ENCODE data around the gene COL20A1. TPM values are rescaled to one million over a fixed set of nuclear protein-coding genes. Genes with fewer than 3 reads are reported as not detected.

Gene COL20A1
- total and polyA plus RNA-seq, 10 donors = 0.12 to 2.1 (median 0.60) TPM; not detected in 2

GRCh38 chr20:63347950-63348827 is 55.2 kb downstream of the COL20A1 start:
- no peak overlapping the region for H3K4me3 ChIP-seq
- intact Hi-C loops (cut with DNase I; ENCODE audit: low total_unique reads) = no loop called here
- peaks cover 11 to 39% (median 25%) of the 10 kb centered on the region in 6 donors for H3K4me1 ChIP-seq
- no peak for DNase-seq
- no peak for TF ChIP-seq POLR2AphosphoS5 (IDR thresholded peaks at IDR 0.05)
- no peak for TF ChIP-seq POLR2A (IDR thresholded peaks at IDR 0.05)
- TF ChIP-seq CTCF (IDR thresholded peaks at IDR 0.05 in 8 of 11, conservative IDR thresholded peaks at IDR 0.05 in 3 of 11) = no peak
- WGBS, 5 donors = 84 to 92% (median 87%) methylated on average over 30 to 46 of the region's 46 CpGs
- H3K36me3 ChIP-seq = no peaks in the 10 kb centered on the region
- peaks cover 0 to 4% (median 0%) of the 10 kb centered on the region in 8 donors for H3K9me3 ChIP-seq
- H3K27me3 ChIP-seq (replicated peaks in 1 of 7) = peaks cover 0 to 46% (median 0%) of the 10 kb centered on the region in 7 donors
- H3K27ac ChIP-seq = no peak overlapping the region

- no peak for TF ChIP-seq POLR2A (IDR thresholded peaks at IDR 0.05)
- no peak for TF ChIP-seq POLR2AphosphoS5 (IDR thresholded peaks at IDR 0.05)
- no peak for TF ChIP-seq CTCF (IDR thresholded peaks at IDR 0.05 in 8 of 11, conservative IDR thresholded peaks at IDR 0.05 in 3 of 11)
- WGBS, 5 donors = 85 to 91% (median 89%) methylated on average over 12 to 29 of the region's 29 CpGs
- peaks cover 0 to 38% (median 0%) of the 10 kb centered on the region in 7 donors for H3K27me3 ChIP-seq (replicated peaks in 1 of 7)
These were observed 56.0 kb downstream of the COL20A1 start for GRCh38 chr20:63348828-63349515.

DNA sequence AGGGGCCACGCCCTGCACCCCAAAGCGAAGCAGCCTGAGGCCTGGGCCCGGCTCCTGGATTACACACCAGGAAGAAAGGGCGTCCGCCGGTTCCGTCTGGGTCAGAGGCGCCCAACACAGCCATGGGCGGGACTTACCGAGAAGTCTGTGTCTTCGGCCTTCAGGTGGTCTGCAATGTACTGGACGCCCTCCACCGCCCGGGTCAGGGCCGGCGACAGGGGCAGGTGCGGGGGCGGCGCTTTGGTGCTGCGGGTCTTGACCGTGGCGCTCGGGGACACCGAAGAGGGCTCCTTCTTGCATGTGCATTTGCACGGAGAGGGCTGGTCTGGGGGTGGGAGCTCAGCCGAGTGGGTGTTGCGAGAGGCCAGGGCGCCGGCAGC is 56.5 kb downstream of the COL20A1 start:
- intact Hi-C loops (cut with DNase I; ENCODE audit: low total_unique reads) = no loop called here
- 86 to 95% (median 92%) methylated on average over 14 to 29 of the region's 29 CpGs for WGBS, 5 donors
- H3K4me1 ChIP-seq = peaks cover 11 to 32% (median 20%) of the 10 kb centered on the region in 6 donors
- no peak for DNase-seq
- no peak overlapping the region for H3K4me3 ChIP-seq
- H3K36me3 ChIP-seq = no peaks in the 10 kb centered on the region
- TF ChIP-seq POLR2AphosphoS5 (IDR thresholded peaks at IDR 0.05) = no peak
- no peak for TF ChIP-seq CTCF (IDR thresholded peaks at IDR 0.05 in 8 of 11, conservative IDR thresholded peaks at IDR 0.05 in 3 of 11)
- TF ChIP-seq POLR2A (IDR thresholded peaks at IDR 0.05) = no peak
- H3K27me3 ChIP-seq (replicated peaks in 1 of 7) = peaks cover 0 to 37% (median 0%) of the 10 kb centered on the region in 7 donors
- H3K27ac ChIP-seq = no peak overlapping the region
- H3K9me3 ChIP-seq = peaks cover 0 to 4% (median 0%) of the 10 kb centered on the region in 8 donors

More at GRCh38 chr20:63348828-63349515, 56.0 kb downstream of the COL20A1 start:
- Histone ChIP-seq H3K4me3 (no peak overlapping the region), H3K27ac (no peak overlapping the region), H3K36me3 (no peaks in the 10 kb centered on the region), H3K9me3 (peaks cover 0 to 4% (median 0%) of the 10 kb centered on the region in 8 donors), H3K4me1 (peaks cover 11 to 34% (median 22%) of the 10 kb centered on the region in 6 donors)
- intact Hi-C loops (cut with DNase I; ENCODE audit: low total_unique reads) = no loop called here
- no peak for DNase-seq

DNA sequence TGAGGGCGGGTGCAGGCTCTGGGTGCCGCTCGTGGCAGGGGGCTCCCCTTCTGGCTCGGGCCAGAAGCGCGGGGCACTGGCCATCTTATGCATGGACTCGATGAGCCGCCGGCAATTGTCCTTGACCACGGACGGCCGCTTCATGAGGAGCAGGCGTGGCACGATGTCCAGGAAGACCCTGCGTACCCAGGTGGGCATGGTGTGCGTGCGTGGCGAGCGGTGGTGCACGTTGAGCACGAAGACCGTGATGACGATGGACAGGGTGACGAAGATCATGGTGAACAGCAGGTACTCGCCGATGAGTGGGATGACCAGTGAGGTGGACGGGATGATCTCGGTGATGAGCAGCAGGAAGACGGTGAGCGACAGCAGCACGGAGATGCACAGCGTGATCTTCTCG is 57.2 kb downstream of the COL20A1 start:
- H3K9me3 ChIP-seq = peaks cover 0 to 4% (median 0%) of the 10 kb centered on the region in 8 donors
- H3K27ac ChIP-seq = no peak overlapping the region
- H3K27me3 ChIP-seq (replicated peaks in 1 of 7) = peaks cover 0 to 37% (median 0%) of the 10 kb centered on the region in 7 donors
- H3K4me1 ChIP-seq = peaks cover 4 to 25% (median 15%) of the 10 kb centered on the region in 6 donors
- DNase-seq = no peak
- 92 to 95% (median 94%) methylated on average over 31 to 33 of the region's 33 CpGs for WGBS, 5 donors
- intact Hi-C loops (cut with DNase I; ENCODE audit: low total_unique reads) = no loop called here
- H3K4me3 ChIP-seq = no peak overlapping the region
- no peaks in the 10 kb centered on the region for H3K36me3 ChIP-seq
- TF ChIP-seq POLR2AphosphoS5 (IDR thresholded peaks at IDR 0.05) (no peak), POLR2A (IDR thresholded peaks at IDR 0.05) (no peak), CTCF (IDR thresholded peaks at IDR 0.05 in 8 of 11, conservative IDR thresholded peaks at IDR 0.05 in 3 of 11) (no peak)

Measured in spleen (tissue), 11 donors.